Lower lobe of right lung (tissue), 2 donors: ENCODE results near the gene UTP20. TPM values are rescaled to one million over a fixed set of nuclear protein-coding genes. Genes with fewer than 3 reads are reported as not detected.
"Not testable (repeated sequence)": the region's sequence is repeated elsewhere in the genome, so short reads cannot be mapped to it uniquely, and the experiment has no call there.

Experiments
- ATAC-seq, 2 donors: fragments of 200-7000 bp; cut with Tn5 transposase; one replicate each; pipeline ENCODE4 v1.9.1; 2020 to 2022; ENCODE audit warnings: mild to moderate bottlenecking in 2 of 2, moderate library complexity in 2 of 2
- DNase-seq: peaks from one replicate; pipeline ENCODE4 v3.0.0-alpha.2; 2020
- H3K27ac ChIP-seq: fragments of 200-600 bp; one replicate; pipeline ENCODE4 v1.8.0; 2022
- H3K27me3 ChIP-seq: fragments of 200-600 bp; one replicate; pipeline ENCODE4 v1.8.0; 2022; ENCODE audit warnings: low read depth
- H3K36me3 ChIP-seq: fragments of 200-600 bp; one replicate; pipeline ENCODE4 v1.8.0; 2022; ENCODE audit warnings: mild to moderate bottlenecking
- H3K4me1 ChIP-seq: fragments of 200-600 bp; one replicate; pipeline ENCODE4 v1.8.0; 2022
- H3K4me3 ChIP-seq: fragments of 200-600 bp; one replicate; pipeline ENCODE4 v1.8.0; 2022; ENCODE audit warnings: mild to moderate bottlenecking
- H3K9me3 ChIP-seq: fragments of 200-600 bp; one replicate; pipeline ENCODE4 v1.8.0; 2022
- intact Hi-C: fragments of 100-400 bp; cut with DNase I; formaldehyde crosslinking; loops from one replicate; pipeline ENCODE4 v1.11.0; 2022
- total RNA-seq: library from RNA; stranded (reverse); fragmentation: NEBNext Ultra II Directional; extraction: Animal tissue kit (Norgen Biotek cat#: 25700); gene quantifications from one replicate; pipeline ENCODE4 v1.2.1, GENCODE V29; 2021
- TF ChIP-seq, protein P1 (sequence below): fragments of 200-600 bp; IDR thresholded peaks from one replicate; pipeline ENCODE4 v1.8.0; 2022; ENCODE audit warnings: antibody characterized with exemption, mild to moderate bottlenecking
- donor health status: DM: no; HTN: yes; CAD: no; lungs with severe emphysema.

UTP20 gene
- total RNA-seq, 1 donor from 2014 or later, result 16.1 TPM

DNA sequence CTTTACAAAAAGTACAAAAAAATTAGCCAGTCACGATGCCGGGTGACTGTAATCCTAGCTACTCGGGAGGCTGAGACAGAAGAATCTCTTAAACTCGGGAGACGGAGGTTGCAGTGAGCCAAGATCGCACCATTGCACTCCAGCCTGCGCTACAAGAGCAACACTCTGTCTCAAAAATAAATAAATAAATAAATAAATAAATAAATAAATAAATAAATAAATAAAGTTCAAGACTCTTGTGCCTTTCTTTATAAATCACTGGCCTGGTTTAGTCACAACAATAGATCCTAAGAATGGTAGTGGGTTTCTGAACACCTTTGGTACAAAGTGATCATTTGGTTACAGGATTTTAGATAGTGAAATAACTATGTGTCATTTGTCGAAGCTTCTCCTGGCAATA is 81.5 kb downstream of the UTP20 start:
- Histone ChIP-seq H3K4me3 (no peak overlapping the region), H3K9me3 (no peaks in the 10 kb centered on the region), H3K36me3 (peaks cover 94% of the 10 kb centered on the region), H3K27ac (no peak overlapping the region), H3K4me1 (no peaks in the 10 kb centered on the region), H3K27me3 (no peaks in the 10 kb centered on the region)
- ATAC-seq, result no peak
- TF ChIP-seq, protein P1, sequence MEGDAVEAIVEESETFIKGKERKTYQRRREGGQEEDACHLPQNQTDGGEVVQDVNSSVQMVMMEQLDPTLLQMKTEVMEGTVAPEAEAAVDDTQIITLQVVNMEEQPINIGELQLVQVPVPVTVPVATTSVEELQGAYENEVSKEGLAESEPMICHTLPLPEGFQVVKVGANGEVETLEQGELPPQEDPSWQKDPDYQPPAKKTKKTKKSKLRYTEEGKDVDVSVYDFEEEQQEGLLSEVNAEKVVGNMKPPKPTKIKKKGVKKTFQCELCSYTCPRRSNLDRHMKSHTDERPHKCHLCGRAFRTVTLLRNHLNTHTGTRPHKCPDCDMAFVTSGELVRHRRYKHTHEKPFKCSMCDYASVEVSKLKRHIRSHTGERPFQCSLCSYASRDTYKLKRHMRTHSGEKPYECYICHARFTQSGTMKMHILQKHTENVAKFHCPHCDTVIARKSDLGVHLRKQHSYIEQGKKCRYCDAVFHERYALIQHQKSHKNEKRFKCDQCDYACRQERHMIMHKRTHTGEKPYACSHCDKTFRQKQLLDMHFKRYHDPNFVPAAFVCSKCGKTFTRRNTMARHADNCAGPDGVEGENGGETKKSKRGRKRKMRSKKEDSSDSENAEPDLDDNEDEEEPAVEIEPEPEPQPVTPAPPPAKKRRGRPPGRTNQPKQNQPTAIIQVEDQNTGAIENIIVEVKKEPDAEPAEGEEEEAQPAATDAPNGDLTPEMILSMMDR, result no peak
- intact Hi-C loops, result no loop called here
- no peak for DNase-seq

DNA sequence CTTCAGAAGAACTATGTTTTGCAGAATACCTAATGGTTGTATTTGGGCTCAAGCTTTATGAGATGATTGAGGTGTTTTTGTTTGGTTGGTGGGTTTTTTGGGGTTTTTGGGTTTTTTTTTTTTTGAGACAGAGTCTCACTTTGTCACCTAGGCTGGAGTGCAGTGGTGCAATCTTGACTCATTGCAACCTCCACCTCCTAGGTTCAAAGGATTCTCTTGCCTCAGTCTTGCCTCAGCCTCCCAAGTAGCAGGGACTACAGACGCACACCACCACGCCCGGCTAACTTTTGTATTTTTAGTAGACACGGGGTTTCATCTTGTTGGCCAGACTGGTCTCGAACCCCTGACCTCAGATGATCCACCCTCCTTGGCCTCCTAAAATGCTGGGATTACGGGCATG is 88.1 kb downstream of the UTP20 start:
- intact Hi-C loops, result no loop called here
- H3K4me1 ChIP-seq, result no peaks in the 10 kb centered on the region
- H3K27ac ChIP-seq, result no peak overlapping the region
- TF ChIP-seq, protein P1, result no peak
- DNase-seq (no peak), ATAC-seq (no peak)
- H3K4me3 ChIP-seq, result no peak overlapping the region
- H3K27me3 ChIP-seq, result no peaks in the 10 kb centered on the region
- H3K9me3 ChIP-seq, result no peaks in the 10 kb centered on the region
- peaks cover 97% of the 10 kb centered on the region for H3K36me3 ChIP-seq

DNA sequence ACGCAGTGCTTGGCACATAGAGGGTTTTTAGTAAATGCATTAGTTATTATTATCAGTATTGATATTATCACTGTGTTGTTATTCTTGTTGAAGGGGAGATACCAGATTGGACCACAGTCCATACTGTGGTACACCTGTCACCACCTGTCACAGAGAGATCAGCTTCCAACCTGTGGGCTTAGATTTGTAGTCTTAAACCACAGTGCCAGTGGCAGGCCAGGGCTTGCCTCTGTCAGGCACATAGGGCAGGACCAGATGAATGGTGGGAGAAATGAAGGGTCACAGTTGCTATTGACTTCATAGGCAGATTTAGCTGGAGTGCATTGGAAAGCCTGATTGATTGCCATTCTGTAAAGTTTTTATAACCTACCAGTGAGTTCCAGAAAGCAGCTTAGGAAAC is 92.5 kb downstream of the UTP20 start:
- intact Hi-C loops, result no loop called here
- peaks cover 97% of the 10 kb centered on the region for H3K36me3 ChIP-seq
- H3K9me3 ChIP-seq, result no peaks in the 10 kb centered on the region
- H3K4me3 ChIP-seq, result no peak overlapping the region
- TF ChIP-seq, protein P1, result no peak
- no peak overlapping the region for H3K27ac ChIP-seq
- ATAC-seq, result no peak
- DNase-seq, result no peak
- no peaks in the 10 kb centered on the region for H3K4me1 ChIP-seq
- no peaks in the 10 kb centered on the region for H3K27me3 ChIP-seq

DNA sequence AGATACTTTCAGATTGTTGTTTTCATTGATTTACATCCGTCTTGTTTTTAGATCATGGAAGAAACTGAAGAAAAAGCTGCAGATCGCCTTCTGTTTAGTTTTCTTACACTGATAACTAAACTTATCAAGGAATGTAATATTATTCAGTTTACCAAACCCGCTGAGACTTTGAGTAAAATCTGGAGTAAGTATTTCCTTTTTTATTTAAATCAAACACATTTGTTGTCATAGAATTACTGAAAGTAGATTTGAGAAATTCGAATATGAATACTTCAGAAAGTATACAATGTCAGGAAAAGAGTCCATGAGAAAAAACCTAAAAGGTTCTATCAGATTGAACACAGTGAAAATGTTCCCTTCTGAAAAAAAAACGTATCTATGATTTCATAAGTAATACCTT is 95.7 kb downstream of the UTP20 start:
- TF ChIP-seq, protein P1, result no peak
- H3K9me3 ChIP-seq, result no peaks in the 10 kb centered on the region
- no peak for ATAC-seq

DNA sequence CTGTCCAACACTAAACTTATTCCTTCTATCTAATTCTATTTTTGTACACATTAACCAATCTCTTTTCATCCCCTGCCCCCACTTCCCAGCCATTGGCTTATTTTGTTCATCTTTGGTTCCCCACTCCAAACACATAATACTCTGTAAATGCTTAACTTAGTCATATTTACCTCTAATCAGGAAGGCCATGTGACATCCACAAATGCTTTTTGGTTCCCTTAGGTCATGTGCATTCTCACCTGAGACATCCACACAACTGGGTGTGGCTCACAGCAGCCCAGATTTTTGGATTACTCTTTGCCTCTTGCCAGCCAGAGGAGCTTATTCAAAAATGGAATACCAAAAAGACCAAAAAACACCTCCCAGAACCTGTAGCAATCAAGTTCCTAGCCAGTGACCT is 99.2 kb downstream of the UTP20 start:
- no peaks in the 10 kb centered on the region for H3K27me3 ChIP-seq
- no peak overlapping the region for H3K27ac ChIP-seq
- no peak overlapping the region for H3K4me3 ChIP-seq
- no peaks in the 10 kb centered on the region for H3K9me3 ChIP-seq
- DNase-seq, result no peak
- intact Hi-C loops, result no loop called here
- no peaks in the 10 kb centered on the region for H3K4me1 ChIP-seq
- ATAC-seq, result no peak
- TF ChIP-seq, protein P1, result no peak
- peaks cover 100% of the 10 kb centered on the region for H3K36me3 ChIP-seq

More for the DNA sequence above, 95.7 kb downstream of the UTP20 start:
- Histone ChIP-seq H3K4me1 (no peaks in the 10 kb centered on the region), H3K4me3 (no peak overlapping the region), H3K27ac (no peak overlapping the region), H3K27me3 (no peaks in the 10 kb centered on the region), H3K36me3 (peaks cover 97% of the 10 kb centered on the region)
- no peak for DNase-seq
- intact Hi-C loops, result no loop called here

DNA sequence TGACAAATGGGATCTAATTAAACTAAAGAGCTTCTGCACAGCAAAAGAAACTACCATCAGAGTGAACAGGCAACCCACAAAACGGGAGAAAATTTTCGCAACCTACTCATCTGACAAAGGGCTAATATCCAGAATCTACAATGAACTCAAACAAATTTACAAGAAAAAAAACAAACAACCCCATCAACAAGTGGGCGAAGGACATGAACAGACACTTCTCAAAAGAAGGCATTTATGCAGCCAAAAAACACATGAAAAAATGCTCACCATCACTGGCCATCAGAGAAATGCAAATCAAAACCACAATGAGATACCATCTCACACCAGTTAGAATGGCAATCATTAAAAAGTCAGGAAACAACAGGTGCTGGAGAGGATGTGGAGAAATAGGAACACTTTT is 111.3 kb downstream of the UTP20 start:
- not testable (repeated sequence) for DNase-seq

More for the DNA sequence above, 111.3 kb downstream of the UTP20 start:
- ATAC-seq, intact Hi-C loops, H3K4me3 ChIP-seq, H3K4me1 ChIP-seq, H3K27ac ChIP-seq, H3K9me3 ChIP-seq, H3K27me3 ChIP-seq: not testable (repeated sequence)
- H3K36me3 ChIP-seq, result peaks cover 63% of the 10 kb centered on the region
